ENCODE measurements around the gene IQSEC1. TPM values are rescaled to one million over a fixed set of nuclear protein-coding genes. Genes with fewer than 3 reads are reported as not detected.

Gene IQSEC1
- total and polyA plus RNA-seq, 2 experiments from 2014 or later, result 8.0 to 51.9 TPM

DNA sequence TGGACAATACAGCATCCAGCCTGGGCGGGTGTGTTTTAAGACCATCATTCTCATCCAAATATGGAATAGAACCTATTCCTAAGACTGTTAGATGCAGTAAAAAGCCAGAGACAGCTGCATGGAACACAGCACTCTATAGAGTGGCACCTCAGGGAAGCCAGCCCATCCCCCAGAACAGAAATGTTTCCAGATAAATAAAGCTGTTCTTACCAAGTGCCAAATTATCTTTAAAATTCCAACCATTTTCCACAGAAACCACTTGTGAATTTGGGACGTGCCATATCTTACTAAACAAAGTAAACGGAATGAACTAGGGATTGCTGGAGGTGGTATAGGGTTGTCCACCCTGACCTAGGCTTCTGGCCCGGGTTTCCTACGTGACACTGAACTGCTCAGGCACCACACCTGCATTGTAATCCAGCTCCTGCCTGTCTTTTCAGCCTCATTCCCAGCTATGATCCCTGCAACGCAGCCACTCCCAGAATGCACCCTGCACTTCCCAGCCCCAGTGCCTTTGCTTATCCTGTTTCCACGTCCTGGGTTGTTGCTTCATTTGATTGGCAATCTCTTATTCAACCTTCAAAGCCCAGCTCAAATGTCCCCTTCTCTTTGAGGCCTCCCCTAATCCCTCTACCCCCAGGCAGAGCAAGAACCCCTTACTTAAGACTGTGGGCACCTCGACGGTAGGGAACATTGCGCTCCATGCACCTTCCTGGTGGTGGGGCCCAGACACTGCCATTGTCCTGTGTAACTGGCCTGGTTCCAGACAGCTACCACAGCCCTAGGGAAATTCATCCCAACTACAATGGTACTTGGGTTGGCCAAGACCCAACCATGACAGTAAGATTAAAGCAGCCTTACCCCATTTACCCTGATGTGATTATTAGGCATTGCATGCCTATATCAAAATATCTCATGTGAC, 100.2 kb downstream of the IQSEC1 start:
- H3K27ac Mint-ChIP-seq, result no peak overlapping the region
- Histone ChIP-seq H3K4me3 (no peak overlapping the region), H3K79me2 (replicated peaks; ENCODE audit: insufficient read depth) (no peaks in the 10 kb centered on the region)

DNA sequence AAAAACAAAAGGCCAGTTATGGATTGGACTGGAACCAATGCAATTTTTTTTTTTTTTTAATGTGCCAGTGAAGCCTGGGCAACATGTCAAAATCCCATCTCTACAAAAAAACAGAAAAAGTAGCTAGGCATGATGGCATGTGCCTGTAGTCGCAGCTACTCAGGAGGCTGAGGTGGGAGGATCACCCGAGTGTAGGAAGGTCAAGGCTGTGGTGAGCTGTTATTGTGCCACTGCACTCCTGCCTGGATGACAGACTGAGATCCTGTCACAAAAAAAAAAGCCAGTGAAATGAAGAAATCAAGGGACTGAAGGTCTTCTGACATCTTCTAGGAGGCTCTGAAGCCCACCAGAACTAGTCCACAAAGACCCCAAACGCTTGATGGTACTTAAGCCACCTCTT, 101.2 kb downstream of the IQSEC1 start:
- Histone ChIP-seq H3K27me3 (ENCODE audit: insufficient read depth) (0 out of 2 replicates have a peak, but pooled peaks cover 2% of the 10 kb centered on the region), H3K79me2 (replicated peaks; ENCODE audit: insufficient read depth) (no peaks in the 10 kb centered on the region; the same call in 1 of the 2 replicates), H3K36me3 (ENCODE audit: insufficient read depth) (no peaks in the 10 kb centered on the region), H3K9me2 (ENCODE audit: insufficient read depth) (no peaks in the 10 kb centered on the region), H3F3A (replicated peaks; ENCODE audit: low read depth) (no peaks in the 10 kb centered on the region), H3K4me3 (no peak overlapping the region), H2AFZ (no peak overlapping the region), H3K4me2 (no peak overlapping the region), H3K27ac (ENCODE audit: low read depth) (no peak overlapping the region), H3K4me1 (ENCODE audit: insufficient read depth) (peaks cover 6% of the 10 kb centered on the region; the same call in 1 of the 2 replicates), H4K20me1 (replicated peaks; ENCODE audit: insufficient read depth) (no peaks in the 10 kb centered on the region)
- ATAC-seq (no peak), DNase-seq (ENCODE audit: low spot score) (no peak)
- H3K36me3 Mint-ChIP-seq (ENCODE audit: low read depth), result no peaks in the 10 kb centered on the region
- H3K9me3 Mint-ChIP-seq, result no peaks in the 10 kb centered on the region
- H3K27ac Mint-ChIP-seq, result no peak overlapping the region
- H3K27me3 Mint-ChIP-seq (ENCODE audit: insufficient read depth, low read depth, poor library complexity), result peaks cover 14% of the 10 kb centered on the region
- no peak overlapping the region for H3K4me3 Mint-ChIP-seq
- H3K4me1 Mint-ChIP-seq, result peaks cover 17% of the 10 kb centered on the region
- TF ChIP-seq, protein P1, sequence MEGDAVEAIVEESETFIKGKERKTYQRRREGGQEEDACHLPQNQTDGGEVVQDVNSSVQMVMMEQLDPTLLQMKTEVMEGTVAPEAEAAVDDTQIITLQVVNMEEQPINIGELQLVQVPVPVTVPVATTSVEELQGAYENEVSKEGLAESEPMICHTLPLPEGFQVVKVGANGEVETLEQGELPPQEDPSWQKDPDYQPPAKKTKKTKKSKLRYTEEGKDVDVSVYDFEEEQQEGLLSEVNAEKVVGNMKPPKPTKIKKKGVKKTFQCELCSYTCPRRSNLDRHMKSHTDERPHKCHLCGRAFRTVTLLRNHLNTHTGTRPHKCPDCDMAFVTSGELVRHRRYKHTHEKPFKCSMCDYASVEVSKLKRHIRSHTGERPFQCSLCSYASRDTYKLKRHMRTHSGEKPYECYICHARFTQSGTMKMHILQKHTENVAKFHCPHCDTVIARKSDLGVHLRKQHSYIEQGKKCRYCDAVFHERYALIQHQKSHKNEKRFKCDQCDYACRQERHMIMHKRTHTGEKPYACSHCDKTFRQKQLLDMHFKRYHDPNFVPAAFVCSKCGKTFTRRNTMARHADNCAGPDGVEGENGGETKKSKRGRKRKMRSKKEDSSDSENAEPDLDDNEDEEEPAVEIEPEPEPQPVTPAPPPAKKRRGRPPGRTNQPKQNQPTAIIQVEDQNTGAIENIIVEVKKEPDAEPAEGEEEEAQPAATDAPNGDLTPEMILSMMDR (conservative IDR thresholded peaks at IDR 0.05; ENCODE audit: low read depth in 2 of 2), result no peak
- TF ChIP-seq STAT1 (IDR thresholded peaks at IDR 0.05; ENCODE audit: unreplicated experiment) (no peak), EZH2phosphoT487 (IDR thresholded peaks at IDR 0.05; ENCODE audit: unreplicated experiment) (no peak), NANOG (IDR thresholded peaks at IDR 0.05; ENCODE audit: borderline replicate concordance) (no peak), ZNF114 (CRISPR knock-in tag; IDR thresholded peaks at IDR 0.05) (no peak), EZH2 (IDR thresholded peaks at IDR 0.05; ENCODE audit: low read depth, unreplicated experiment) (no peak)
- TF ChIP-seq, protein P2, sequence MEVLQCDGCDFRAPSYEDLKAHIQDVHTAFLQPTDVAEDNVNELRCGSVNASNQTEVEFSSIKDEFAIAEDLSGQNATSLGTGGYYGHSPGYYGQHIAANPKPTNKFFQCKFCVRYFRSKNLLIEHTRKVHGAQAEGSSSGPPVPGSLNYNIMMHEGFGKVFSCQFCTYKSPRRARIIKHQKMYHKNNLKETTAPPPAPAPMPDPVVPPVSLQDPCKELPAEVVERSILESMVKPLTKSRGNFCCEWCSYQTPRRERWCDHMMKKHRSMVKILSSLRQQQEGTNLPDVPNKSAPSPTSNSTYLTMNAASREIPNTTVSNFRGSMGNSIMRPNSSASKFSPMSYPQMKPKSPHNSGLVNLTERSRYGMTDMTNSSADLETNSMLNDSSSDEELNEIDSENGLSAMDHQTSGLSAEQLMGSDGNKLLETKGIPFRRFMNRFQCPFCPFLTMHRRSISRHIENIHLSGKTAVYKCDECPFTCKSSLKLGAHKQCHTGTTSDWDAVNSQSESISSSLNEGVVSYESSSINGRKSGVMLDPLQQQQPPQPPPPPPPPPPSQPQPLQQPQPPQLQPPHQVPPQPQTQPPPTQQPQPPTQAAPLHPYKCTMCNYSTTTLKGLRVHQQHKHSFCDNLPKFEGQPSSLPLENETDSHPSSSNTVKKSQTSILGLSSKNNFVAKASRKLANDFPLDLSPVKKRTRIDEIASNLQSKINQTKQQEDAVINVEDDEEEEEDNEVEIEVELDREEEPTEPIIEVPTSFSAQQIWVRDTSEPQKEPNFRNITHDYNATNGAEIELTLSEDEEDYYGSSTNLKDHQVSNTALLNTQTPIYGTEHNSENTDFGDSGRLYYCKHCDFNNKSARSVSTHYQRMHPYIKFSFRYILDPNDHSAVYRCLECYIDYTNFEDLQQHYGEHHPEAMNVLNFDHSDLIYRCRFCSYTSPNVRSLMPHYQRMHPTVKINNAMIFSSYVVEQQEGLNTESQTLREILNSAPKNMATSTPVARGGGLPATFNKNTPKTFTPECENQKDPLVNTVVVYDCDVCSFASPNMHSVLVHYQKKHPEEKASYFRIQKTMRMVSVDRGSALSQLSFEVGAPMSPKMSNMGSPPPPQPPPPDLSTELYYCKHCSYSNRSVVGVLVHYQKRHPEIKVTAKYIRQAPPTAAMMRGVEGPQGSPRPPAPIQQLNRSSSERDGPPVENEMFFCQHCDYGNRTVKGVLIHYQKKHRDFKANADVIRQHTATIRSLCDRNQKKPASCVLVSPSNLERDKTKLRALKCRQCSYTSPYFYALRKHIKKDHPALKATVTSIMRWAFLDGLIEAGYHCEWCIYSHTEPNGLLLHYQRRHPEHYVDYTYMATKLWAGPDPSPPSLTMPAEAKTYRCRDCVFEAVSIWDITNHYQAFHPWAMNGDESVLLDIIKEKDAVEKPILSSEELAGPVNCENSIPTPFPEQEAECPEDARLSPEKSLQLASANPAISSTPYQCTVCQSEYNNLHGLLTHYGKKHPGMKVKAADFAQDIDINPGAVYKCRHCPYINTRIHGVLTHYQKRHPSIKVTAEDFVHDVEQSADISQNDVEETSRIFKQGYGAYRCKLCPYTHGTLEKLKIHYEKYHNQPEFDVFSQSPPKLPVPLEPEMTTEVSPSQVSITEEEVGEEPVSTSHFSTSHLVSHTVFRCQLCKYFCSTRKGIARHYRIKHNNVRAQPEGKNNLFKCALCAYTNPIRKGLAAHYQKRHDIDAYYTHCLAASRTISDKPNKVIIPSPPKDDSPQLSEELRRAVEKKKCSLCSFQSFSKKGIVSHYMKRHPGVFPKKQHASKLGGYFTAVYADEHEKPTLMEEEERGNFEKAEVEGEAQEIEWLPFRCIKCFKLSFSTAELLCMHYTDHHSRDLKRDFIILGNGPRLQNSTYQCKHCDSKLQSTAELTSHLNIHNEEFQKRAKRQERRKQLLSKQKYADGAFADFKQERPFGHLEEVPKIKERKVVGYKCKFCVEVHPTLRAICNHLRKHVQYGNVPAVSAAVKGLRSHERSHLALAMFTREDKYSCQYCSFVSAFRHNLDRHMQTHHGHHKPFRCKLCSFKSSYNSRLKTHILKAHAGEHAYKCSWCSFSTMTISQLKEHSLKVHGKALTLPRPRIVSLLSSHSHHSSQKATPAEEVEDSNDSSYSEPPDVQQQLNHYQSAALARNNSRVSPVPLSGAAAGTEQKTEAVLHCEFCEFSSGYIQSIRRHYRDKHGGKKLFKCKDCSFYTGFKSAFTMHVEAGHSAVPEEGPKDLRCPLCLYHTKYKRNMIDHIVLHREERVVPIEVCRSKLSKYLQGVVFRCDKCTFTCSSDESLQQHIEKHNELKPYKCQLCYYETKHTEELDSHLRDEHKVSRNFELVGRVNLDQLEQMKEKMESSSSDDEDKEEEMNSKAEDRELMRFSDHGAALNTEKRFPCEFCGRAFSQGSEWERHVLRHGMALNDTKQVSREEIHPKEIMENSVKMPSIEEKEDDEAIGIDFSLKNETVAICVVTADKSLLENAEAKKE (CRISPR knock-in tag; IDR thresholded peaks at IDR 0.05), result no peak
- TF ChIP-seq, protein P3, sequence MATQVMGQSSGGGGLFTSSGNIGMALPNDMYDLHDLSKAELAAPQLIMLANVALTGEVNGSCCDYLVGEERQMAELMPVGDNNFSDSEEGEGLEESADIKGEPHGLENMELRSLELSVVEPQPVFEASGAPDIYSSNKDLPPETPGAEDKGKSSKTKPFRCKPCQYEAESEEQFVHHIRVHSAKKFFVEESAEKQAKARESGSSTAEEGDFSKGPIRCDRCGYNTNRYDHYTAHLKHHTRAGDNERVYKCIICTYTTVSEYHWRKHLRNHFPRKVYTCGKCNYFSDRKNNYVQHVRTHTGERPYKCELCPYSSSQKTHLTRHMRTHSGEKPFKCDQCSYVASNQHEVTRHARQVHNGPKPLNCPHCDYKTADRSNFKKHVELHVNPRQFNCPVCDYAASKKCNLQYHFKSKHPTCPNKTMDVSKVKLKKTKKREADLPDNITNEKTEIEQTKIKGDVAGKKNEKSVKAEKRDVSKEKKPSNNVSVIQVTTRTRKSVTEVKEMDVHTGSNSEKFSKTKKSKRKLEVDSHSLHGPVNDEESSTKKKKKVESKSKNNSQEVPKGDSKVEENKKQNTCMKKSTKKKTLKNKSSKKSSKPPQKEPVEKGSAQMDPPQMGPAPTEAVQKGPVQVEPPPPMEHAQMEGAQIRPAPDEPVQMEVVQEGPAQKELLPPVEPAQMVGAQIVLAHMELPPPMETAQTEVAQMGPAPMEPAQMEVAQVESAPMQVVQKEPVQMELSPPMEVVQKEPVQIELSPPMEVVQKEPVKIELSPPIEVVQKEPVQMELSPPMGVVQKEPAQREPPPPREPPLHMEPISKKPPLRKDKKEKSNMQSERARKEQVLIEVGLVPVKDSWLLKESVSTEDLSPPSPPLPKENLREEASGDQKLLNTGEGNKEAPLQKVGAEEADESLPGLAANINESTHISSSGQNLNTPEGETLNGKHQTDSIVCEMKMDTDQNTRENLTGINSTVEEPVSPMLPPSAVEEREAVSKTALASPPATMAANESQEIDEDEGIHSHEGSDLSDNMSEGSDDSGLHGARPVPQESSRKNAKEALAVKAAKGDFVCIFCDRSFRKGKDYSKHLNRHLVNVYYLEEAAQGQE (IDR thresholded peaks at IDR 0.05; ENCODE audit: unreplicated experiment), result no peak

More for the DNA sequence above, 100.2 kb downstream of the IQSEC1 start:
- Histone ChIP-seq H3K9me2 (ENCODE audit: insufficient read depth) (no peaks in the 10 kb centered on the region), H3K27me3 (ENCODE audit: insufficient read depth) (0 out of 2 replicates have a peak, but pooled peaks cover 2% of the 10 kb centered on the region), H3F3A (replicated peaks; ENCODE audit: low read depth) (no peaks in the 10 kb centered on the region), H3K4me2 (no peak overlapping the region), H3K4me1 (ENCODE audit: insufficient read depth) (peaks cover 15% of the 10 kb centered on the region), H3K36me3 (ENCODE audit: insufficient read depth) (no peaks in the 10 kb centered on the region), H4K20me1 (replicated peaks; ENCODE audit: insufficient read depth) (no peaks in the 10 kb centered on the region), H3K27ac (ENCODE audit: low read depth) (no peak overlapping the region), H2AFZ (no peak overlapping the region)
- Mint-ChIP-seq H3K9me3 (no peaks in the 10 kb centered on the region), H3K36me3 (ENCODE audit: low read depth) (no peaks in the 10 kb centered on the region), H3K4me3 (no peak overlapping the region), H3K4me1 (peaks cover 23% of the 10 kb centered on the region), H3K27me3 (ENCODE audit: insufficient read depth, low read depth, poor library complexity) (peaks cover 14% of the 10 kb centered on the region)
- DNase-seq (ENCODE audit: low spot score) (no peak), ATAC-seq (no peak)
- no peak for TF ChIP-seq EZH2 (IDR thresholded peaks at IDR 0.05; ENCODE audit: low read depth, unreplicated experiment)
- TF ChIP-seq EZH2phosphoT487 (IDR thresholded peaks at IDR 0.05; ENCODE audit: unreplicated experiment), result no peak
- no peak for TF ChIP-seq CREB1 (CRISPR knock-in tag; IDR thresholded peaks at IDR 0.05; ENCODE audit: low read depth)
